HG03108 (cell line): ENCODE measurements around the gene TTC16.

Experiments
- ATAC-seq: cut with Tn5 transposase; IDR thresholded peaks from one replicate; pipeline ENCODE4 v1.9.1; 2021; ENCODE audit warnings: moderate library complexity; ENCODE audit not compliant: unreplicated experiment

TTC16 gene

DNA sequence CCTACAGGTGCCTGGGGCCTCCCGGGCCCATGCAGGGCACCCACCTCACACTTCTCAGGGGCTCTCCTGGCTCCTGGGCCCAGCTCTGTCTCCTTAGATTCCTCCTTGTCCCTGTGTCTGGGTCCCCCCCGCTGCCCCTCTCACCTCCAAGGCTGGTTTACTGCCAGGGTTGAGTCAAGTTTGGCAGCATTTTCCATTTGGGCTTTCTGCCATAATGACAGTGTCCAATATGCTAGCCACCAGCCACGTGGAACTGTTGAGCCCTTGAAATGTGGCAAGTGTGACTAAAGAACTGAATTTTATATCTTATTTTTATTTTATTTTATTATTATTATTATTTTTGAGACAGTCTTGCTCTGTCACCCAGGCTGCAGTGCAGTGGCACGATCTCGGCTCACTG lies 1.9 kb downstream of the TTC16 start:
- no peak for ATAC-seq

DNA sequence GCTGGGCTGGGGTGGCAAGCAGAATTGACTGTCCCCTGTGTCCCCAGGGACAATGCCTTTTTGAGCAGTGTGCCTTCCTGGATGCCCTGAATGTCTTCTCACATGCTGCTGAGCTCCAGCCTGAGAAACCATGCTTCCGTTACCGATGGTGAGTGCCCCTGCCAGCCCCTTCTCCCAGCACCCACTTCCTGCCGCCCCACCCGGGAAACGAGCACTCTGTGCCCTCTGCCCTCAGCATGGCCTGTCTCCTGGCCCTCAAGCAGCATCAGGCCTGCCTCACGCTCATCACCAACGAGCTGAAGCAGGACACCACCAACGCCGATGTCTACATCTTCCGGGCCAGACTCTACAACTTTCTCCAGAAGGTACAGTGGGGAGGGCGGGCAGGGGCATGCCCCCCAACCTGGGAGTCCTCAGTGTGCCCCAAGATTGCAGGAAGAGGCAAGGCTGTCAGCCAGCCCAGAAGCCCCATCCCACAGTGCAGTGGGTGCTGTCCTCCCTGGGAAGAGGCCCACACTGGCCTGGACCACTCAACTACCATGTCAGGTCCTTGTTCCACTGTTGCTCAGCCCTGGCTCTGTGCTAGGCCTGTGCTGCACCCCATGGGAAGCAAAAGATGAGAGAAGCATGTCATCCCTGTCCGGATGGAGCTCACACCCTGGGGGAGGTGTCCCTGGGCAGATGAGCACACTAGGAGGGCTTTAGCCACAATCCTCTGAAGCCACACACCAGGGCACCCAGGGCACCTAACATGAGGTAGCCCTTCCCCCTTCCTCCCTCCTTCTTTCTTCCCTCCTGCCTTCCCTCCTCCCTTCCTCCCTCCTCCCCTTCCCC lies 4.4 kb downstream of the TTC16 start:
- no peak for ATAC-seq

DNA sequence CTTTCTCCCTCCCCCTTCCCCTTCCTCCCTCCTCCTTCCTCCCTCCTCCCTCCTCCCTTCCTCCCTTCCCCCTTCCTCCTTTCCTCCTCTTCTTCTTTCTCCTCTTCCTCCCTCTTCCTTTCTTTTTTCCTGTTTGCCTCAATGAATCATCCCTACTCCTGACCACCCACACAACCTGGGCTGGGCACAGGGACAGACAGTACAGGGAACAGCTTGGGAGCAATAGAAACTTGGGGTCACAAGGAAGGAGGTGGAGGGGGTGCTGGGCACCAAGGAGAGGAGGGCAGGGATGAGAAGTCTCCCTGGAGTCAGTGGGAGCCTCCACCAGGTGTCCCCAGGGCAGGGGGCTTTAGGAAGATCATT lies 5.0 kb downstream of the TTC16 start:
- ATAC-seq, result no peak

- ATAC-seq, result no peak
These were observed 5.5 kb downstream of the TTC16 start for GRCh38 chr9:127721391-127721821.

- no peak for ATAC-seq
These were observed 6.3 kb downstream of the TTC16 start for GRCh38 chr9:127722055-127722745.

DNA sequence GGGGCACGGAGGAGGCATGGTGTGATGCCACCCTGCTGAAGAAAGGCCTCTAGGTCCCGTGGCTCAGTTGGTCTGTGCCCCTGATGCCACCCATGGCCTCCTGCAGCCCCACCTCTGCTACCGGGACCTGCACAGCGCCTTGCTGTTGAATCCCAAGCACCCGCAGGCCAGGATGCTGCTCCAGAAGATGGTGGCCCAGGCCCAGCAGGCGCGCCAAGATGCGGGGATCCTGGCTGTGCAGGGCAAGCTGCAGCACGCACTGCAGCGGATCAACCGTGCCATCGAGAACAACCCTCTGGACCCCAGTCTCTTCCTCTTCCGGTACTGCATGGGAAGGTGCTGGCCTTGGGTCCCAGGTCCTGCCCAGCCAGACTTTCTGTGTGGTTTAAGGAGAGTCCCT lies 7.1 kb downstream of the TTC16 start:
- no peak for ATAC-seq

DNA sequence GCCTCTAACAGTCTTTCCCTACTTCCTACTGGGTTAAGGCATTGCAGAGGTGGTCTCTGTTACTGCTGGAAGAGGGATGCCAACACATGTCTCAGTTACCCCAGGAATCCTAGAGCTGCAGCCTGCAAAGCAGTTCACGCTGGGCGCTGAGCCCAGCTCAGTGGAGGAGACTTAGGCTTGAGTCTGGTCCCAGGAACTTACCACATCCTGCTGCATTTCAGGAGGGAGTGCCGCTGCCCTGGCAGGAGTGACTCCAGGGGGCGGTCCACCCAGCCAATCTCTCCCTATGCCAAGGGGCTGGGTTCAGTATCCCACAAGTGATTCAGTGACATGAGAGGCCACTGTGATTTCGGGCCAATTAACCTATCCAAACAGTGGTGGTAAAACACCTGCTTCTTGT lies 7.6 kb downstream of the TTC16 start:
- ATAC-seq, result no peak

DNA sequence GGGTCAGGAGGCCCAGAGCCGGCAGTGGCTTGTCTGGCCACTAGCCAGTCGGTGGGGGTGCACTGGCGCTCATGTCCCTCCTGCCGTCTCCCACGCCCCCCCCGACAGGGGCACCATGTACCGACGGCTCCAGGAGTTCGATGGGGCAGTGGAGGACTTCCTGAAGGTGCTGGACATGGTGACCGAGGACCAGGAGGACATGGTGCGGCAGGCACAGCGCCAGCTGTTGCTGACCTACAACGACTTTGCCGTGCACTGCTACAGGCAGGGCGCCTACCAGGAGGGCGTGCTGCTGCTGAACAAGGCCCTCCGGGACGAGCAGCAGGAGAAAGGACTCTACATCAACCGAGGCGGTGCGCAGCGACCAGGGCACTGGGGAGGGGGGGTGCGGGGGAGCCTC lies 8.1 kb downstream of the TTC16 start:
- no peak for ATAC-seq

GRCh38 chr9:127726871-127727270 lies 11.0 kb downstream of the TTC16 start:
- no peak for ATAC-seq

GRCh38 chr9:127728808-127729207 lies 12.9 kb downstream of the TTC16 start:
- no peak for ATAC-seq

GRCh38 chr9:127729522-127730256 lies 13.8 kb downstream of the TTC16 start:
- no peak for ATAC-seq

DNA sequence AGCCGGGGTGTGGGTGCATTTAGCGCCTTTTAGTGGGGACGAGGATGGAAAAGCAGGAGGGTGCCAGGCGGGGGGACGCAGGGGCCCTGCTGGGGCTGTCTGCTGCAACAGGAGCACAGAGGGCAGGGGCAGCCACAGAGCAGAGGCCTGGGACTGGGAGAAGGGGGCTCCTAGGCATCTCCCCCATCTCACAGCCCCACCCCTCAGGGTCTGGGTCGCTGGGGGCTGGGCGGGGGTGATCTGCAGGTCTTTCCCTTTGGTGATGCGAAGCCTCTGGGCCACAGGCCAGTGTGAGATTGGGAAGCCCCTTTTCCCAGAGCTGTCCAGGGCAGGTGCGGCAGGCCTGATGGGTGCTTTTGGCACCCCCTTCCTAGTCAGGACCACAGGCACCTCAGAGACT lies 14.4 kb downstream of the TTC16 start:
- ATAC-seq, result no peak

DNA sequence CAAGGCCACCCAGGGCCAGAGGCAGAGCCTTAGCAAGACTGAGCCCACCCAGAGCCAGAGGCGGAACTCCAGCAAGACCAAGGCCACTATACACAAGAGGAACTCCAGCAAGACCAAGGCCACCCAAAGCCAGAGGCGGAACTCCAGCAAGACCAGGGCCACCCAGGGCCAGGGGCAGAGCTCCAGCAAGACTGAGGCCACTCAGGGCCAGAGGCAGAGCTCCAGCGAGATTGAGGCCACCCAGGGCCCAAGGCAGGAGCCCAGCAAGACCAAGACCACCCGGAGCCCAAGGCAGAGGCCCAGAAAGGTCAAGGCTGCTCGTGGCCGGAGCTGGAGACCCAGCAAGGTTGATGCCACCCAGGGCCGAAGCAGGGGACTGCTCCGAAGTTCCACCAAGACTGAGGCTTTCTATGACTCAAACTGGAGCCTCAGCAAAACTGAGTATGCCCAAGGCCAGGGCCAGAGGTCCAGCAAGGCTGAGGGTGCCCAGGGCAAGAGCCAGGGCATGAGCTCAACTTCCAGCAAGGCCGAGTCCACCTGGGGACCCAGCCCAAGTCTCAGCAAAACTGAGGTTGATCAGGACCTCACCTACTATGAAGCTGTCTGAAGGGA lies 15.0 kb downstream of the TTC16 start:
- no peak for ATAC-seq

GRCh38 chr9:127731938-127732337 lies 16.1 kb downstream of the TTC16 start:
- no peak for ATAC-seq

GRCh38 chr9:127732444-127732843 lies 16.6 kb downstream of the TTC16 start:
- ATAC-seq, result no peak

- no peak for ATAC-seq
These were observed 17.7 kb downstream of the TTC16 start for GRCh38 chr9:127733614-127734013.

GRCh38 chr9:127734247-127734746 lies 18.4 kb downstream of the TTC16 start:
- ATAC-seq, result no peak

GRCh38 chr9:127734747-127735529 lies 19.1 kb downstream of the TTC16 start, which contains the start of gene TOR2A:
Gene TOR2A, minus strand, starts transcription at chr9:127735294. Its CDS starts 24 bp downstream, at chr9:127735270.
- peak; percentile 83 for ATAC-seq

- peak; percentile 8 for ATAC-seq
These were observed 19.8 kb downstream of the TTC16 start for GRCh38 chr9:127735530-127736185.

- ATAC-seq, result no peak
These were observed 22.8 kb downstream of the TTC16 start for GRCh38 chr9:127738666-127739065.
